HG02981 (cell line): ENCODE data around the gene KIN.
"Not testable (repeated sequence)": the region's sequence is repeated elsewhere in the genome, so short reads cannot be mapped to it uniquely, and the experiment has no call there.

Experiments
- ATAC-seq: cut with Tn5 transposase; IDR thresholded peaks from one replicate; pipeline ENCODE4 v1.9.1; 2021; ENCODE audit warnings: mild to moderate bottlenecking, moderate library complexity; ENCODE audit not compliant: unreplicated experiment

The KIN gene

DNA sequence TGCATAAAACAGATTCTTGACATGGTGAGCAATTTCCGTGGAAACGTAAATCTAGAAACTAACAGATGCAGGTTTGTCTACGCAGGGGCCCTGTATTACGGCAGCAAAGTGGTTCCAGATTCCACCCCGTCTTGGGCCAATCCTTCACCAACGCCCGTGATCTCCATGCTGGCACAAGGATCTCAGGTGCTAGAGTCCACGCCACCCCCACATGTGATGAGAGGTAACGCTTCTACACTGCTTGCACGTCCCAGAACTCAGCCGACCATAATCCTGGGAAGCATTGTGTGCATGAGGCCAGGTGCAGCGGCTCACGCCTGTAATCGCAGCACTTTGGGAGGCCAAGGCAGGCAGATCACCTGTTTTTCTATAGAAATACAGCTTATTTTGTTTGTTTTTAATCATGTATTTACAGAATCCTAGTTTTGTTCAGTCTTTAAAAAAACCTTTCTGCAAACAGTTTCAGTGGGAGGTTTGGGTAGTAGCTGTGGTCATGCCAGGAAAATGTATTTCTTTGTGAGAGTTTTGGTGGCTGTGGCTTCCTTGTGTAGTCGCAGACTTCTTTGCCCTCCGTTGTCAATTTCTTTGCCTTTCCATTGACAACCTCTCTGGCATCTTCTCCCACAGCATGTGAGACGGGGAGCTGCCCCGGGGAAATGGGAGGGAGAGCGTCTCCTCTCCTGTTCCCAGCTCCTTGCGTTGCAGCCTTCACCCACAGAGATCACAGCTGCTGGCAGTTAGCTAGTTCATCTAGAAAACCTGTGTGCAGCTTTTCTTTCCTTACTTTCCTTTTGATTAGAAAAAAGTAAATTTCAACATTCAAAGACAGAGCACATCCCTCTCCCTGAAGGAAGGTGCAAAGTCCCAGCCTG is 49.0 kb downstream of the KIN start:
- no peak for ATAC-seq

DNA sequence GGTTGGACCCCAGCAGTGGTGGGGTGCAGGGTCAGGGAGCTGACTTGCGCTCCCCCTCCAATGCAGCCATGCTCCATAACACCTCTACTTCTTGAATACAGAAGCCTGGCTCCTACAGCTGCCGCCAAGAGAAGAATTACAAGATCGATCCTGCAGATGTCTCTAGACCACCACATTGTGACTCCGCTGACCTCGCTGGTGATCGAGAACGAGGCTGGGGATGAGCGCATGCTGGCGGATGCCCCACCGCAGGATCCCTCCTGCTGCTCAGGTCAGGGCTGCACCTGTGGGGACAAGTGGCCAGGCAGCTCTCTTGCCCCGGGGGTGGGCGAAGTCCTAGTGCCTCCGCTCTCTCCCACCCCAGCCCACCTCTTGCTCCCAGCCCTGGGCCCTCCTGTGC is 53.0 kb downstream of the KIN start:
- ATAC-seq: no peak

DNA sequence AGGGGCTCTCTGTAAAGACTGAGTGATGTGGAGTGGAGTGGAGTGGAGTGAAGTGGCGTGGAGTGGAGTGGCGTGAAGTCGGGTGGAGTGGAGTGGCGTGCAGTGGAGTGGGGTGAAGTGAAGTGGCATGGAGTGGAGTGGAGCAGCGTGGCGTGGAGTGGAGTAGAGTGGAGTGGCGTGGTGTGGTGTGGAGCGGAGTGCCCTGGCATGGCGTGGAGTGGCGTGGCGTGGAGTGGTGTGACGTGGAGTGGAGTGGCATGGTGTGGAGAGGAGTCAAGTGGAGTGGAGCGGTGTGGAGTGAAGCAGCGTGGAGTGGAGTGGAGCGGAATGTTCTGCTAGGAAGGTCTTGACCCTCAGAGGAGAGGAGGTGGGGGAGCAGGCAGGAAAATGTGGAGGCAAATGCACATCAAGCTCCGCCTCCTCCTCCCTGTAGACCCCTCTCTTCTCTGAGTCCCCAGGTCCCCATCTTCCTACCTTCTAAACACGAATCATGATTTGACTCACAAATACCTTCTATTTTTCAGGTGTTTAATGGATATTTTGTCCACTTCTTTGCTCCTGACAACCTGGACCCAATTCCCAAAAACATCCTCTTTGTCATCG is 64.8 kb downstream of the KIN start:
- no peak for ATAC-seq

DNA sequence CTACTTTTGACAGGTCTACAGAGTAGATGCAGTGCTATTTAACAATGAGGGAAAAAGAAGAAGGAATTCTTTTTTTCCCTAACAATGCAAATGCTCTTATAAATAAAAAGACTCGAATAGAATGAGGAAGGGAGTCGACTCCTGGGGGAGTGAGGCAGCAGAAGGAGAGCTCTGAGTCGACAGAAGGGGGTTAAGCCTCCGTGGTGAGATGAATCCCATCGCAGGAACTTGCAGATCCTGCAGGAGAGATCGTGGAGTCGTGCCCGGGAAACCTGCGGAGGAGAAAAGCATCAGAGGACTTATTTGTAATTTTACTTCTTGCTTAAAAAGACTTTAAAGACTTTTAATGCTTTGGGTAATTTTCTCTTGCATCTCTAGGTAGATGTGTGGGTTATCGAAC is 67.3 kb downstream of the KIN start:
- ATAC-seq: no peak

DNA sequence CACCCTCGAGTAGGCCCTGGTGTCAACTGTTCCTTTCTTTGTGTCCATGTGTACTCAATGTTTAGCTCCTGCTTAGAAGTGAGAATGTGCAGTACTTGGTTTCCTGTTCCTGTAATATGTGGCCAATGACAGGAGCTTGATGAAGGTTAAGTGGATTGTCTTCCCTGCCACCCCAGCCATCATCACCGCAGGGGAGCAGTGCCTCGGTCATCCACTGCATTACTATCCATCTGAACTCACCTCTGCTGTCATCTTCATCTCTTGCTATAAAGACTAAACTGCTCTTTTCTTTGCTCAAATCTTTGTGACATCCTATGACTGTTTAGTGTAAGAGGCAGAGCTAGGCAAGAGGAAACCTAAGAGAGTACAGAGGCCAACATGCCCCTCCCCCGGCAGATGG is 69.1 kb downstream of the KIN start:
- ATAC-seq: no peak

DNA sequence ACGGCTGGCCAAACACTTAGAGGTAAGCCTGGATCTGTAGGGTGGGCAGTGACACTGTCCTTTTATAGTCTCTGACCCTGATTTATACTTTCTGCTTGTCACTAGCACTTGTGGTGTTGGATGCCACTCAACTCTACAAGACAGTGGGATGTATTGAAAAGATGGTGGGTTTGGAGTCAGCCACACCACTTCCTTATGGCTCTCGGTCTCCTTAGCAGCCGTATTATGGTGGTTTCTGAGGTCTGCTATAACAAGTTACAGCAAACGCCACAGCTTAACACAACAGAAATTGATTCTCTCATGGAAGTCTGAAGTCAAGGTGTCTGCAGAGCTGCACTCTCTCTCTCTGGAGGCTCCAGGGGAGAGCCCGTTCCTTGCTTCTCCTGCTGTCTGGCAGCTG is 70.0 kb downstream of the KIN start:
- no peak for ATAC-seq

DNA sequence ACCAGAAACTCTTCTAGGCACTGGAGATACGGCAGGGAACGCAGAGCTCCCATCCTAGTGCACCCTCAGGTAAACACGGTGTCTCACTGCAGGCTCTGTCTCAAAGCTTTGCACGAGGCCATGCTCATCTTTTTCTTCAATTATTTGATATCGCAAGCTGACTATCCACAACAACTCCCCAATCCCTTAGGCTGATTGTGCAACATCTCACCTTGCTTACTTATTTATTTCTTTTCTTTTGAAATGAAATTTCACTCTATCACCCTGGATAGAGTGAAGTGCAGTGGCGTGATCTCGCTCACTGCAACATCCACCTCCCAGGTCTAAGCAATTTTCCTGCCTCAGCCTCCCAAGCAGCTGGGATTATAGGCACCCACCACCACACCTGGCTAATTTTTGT is 72.3 kb downstream of the KIN start:
- ATAC-seq: no peak

DNA sequence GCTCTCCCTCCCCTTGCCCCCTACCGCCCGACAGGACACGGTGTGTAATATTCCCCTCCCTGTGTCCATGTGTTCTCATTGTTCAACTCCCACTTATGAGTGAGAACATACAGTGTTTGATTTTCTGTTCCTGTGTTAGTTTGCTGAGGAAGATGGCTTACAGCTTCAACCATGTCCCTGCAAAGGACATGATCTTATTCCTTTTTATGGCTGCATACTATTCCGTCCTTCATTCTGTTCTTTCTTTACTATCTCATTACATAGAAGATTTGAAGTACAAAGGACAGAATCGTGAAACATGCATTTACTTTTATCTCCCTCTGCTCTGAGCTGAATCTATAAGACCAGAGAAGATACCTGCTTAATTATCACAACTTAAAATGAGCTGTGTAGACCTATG is 76.7 kb downstream of the KIN start:
- not testable (repeated sequence) for ATAC-seq

DNA sequence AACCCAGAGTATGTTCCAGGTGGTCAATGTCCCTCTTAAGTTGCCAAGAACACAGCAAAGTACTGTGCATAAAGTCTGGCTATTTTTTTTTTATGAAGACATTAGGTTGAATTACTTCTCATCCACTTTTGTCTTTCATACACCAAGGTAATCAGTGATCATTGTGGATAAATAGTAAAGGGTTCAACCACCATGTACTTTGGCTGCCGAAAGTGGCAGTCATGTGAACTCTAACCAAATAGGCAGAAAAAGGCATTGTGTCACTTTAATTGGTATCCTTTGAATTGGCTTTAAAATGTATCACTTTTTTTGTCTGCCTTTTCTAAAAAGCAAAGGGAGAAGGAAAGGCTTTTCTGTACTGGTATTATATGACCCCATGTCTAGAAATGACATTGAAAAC is 77.3 kb downstream of the KIN start:
- no peak for ATAC-seq

DNA sequence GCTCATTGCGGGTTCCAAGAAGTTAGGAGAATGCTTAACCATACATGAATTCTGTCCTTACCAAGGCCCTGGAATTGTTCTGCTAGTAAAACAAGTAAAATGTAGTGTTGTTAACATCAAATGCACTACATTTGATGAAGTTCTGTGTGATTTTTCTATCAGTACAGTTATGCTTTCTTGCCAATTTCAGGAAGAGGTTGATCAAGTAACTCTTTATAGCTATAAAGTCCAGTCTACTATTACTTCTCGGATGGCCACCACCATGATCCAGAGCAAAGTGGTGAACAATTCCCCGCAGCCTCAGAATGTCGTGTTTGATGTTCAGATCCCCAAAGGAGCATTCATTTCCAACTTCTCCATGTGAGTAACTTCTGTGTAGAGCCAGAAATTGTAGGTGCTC is 79.0 kb downstream of the KIN start:
- no peak for ATAC-seq

DNA sequence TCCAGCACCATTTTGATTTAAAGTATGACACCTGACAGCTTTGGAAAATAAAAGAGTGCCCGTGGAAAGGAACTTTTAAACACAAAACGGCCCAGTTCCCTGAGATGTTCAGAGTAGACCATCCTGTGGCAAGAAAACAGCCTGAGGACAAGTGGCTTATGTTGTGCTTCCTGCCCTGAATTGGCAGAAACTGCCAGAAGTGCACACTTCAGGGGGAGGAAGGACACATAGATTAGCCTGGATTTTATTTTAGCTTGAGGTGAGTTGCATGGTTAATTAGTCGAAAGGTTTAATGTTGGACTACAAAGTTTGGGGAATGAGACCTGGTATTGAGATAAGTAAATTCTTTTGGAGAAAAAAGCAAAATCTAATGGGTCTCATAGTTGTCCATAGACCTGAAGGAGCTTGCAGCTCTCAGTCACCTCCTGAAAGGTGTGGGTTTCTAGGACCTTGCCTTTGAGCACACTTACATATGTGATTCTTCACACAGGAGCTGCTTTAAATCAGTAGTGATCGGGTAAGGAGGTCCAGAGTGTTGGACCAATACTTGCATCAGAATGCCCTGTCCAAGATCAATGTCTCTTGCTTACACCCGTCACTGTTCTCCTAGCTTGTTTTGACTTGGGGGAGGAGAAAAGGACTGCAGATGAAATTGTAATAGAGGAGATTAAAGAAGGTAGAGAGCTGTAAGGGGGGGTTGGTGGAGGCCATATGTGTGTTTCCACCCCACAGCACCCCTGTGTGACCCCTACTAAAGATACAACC is 79.8 kb downstream of the KIN start:
- no peak for ATAC-seq

DNA sequence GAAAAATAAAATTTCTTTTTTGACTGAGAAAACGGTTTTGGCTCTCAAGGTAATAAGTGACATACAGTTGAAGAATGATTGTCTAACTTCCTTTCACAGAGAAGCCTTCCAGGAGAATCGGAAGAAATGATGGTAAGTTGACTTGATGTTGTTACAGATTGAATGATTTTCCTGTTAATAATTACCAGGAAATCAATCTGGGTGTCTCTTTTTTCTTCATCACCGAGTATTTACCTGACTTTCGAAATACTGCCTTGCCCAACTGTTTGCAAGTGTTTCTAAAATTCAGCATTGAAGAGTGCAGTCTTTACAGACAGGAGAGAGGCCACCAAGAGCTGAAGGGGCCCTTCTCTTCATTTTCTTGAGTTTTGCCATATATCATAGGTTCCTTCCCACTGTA is 80.7 kb downstream of the KIN start:
- no peak for ATAC-seq

DNA sequence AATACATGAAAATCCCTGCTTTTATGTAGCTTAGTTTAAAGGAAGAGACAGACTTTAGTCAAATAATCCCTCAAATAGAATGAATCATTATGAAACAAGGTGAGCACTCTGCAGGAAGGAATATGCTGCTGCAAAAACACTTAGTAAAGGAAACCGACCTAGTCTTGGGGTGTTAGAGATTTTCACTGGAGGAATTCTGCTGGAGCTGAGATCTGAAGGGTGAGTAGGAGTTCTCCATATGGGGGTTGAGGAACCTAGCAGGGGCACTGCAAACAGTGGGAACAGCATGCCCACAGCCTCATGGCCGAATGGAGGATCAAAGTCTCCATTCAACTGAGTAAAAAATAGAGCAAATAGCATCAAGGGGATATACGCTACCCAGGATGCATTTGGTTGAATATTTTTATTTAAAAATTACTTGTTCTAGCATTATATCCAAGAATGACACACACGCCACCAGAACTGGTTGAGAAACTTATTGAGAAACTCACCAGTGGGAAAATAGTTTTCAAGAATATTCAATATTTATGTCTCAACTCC is 81.2 kb downstream of the KIN start:
- ATAC-seq: no peak

DNA sequence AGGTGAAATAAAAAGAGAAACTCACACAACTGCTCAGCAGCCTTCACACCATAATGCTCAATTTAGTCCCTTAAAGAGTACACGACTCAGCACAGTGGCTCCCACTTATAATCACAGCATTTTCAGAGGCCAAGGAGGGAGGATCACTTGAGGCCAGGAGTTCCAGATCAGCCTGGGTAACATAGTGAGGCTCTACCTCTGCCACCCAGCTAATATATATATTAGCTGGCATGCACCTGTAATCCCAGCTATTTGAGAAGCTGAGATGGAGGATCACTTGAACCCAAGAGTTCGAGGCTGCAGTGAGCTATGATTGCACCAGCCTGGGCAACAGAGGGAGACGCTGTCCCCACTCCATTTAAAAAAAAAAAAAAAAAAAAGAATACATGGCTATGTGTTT is 82.5 kb downstream of the KIN start:
- ATAC-seq: no peak

DNA sequence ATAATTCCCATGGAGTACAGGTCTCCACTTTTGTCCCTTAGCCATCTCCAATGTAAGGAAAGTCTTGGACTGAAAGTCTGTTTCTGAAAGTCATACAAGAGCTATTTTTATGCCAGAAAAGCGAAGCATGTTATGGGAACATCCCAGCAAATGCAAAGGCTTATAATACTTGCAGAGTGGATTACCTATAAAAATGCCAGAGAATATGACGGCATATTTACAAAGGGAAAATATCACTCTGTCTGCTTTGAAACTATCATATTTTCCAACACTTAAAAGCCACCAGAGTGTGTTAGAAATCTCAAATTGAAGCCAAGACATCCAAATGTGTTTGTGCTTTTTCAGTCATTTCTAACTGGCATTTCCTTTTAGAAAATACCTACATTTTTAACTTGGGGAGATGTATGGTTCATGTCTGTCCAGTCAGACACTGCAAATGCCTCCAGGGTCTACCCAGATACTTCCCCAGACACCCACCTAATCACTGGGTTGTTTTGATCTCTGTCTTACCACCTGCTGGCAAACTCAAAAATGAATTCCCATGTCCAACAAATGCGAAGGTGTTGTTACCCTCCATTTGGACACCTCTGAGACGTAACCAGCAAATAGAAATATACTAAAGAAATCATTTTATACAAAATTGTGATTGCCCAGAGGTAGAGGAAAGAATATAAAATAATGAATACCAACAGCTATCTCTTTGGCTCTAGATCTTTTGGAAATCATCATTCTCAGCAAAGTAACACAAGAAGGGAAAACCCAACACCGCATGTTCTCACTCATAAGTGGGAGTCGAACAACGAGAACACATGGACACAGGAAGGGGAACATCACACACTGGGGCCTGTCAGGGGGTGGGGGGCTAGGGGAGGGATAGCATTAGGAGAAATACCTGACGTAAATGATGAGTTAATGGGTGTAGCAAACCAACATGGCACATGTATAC is 83.4 kb downstream of the KIN start:
- ATAC-seq: no peak

DNA sequence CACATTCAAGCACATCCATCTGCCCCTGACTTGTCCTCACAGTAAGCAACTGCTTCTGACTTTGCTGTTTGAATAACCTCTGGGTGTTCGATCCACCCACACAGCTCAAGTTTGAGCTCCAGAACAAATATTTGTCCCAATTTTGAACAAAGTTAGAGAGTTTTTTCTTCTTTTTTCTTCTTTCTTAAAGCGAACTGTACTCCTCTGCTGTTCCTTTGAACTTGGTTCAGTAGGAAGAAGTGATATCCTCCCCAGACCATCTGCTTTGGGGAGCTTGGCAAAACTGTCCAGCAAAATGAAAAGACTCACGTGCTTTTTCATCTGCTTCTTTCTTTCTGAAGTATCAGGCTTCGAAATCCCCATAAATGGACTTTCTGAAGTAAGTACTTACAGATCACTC is 84.7 kb downstream of the KIN start, which contains the start of gene ITIH2:
ITIH2 (plus strand) TSS at position 177 of the 400 bp plus-strand sequence; CDS start at position 296, 119 bp downstream.
- no peak for ATAC-seq

DNA sequence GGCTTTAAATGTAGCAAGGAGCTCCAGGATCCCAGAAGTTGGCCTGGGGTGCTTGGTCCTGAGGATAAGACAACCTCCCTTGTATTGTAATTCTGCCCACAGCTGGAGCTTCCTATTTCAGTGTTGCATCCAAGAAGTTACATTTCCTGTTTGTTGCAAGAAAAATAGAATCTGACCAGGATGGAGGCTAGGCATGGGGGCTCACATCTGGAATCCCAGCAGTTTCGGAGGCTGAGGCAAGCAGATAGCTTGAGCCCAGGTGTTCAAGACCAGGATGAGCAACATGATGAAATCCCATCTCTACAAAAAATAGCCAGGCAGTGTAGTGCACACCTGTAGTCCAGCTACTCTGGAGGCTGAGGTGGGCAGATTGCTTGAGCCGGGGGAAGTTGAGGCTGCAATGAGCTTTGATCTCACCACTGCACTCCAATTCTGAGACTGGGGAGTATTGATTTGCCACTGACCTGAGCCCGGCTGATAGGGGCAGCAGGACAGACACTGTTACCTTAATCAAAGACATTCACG is 85.4 kb downstream of the KIN start:
- ATAC-seq: no peak

DNA sequence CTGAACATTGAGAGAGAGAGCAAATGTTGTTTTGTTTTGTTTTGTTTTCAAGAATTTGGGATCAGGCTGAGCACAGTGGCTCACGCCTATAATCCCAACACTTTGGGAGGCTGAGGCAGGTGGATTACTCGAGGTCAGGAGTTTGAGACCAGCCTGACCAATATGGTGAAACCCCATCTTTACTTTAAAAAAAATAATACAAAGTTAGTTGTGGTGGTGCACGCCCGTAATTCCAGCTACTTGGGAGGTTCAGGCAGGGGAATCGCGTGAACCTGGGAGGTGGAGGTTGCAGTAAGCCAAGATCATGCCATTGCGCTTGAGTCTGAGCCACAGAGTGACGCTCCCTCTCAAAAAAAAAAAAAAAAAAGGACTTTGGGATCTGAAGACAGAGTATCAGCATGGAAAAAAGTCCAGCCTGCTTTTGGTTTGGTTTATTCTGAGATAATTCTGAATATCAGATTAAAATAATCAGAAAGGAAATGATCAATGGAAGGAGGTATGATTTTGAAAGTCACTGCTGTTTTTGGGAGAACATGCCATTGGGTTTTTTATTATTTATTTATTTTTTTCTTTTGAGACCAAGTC is 86.5 kb downstream of the KIN start:
- ATAC-seq: no peak
